GM12892 (cell line): ENCODE data around the gene RAP1GAP2.

Source experiments
- POLR2A ChIP-seq: IDR thresholded peaks from 2 replicates; pipeline ENCODE4 v1.6.1; 2011; ENCODE audit warnings: low read depth, low read length, control low read depth
- TAF1 ChIP-seq: IDR thresholded peaks from 2 replicates; pipeline ENCODE4 v1.6.1; 2011; ENCODE audit warnings: low read depth, mild to moderate bottlenecking, control low read depth, low read length, borderline replicate concordance

- TF ChIP-seq POLR2A = no peak
- TF ChIP-seq TAF1 = no peak
Observed at GRCh38 chr17:2929881-2930533, 133.8 kb downstream of the RAP1GAP2 start.
